SU-DHL-6 (cell line): ENCODE measurements around the gene GIMD1.
"Not testable (repeated sequence)": the region's sequence is repeated elsewhere in the genome, so short reads cannot be mapped to it uniquely, and the experiment has no call there.

Source experiments
- H2AFZ ChIP-seq: fragments of 200-600 bp; sonication (generic); 2 replicates; pipeline ENCODE4 v1.6.1; 2014; ENCODE audit warnings: low read depth, mild to moderate bottlenecking, moderate library complexity, mixed read lengths, antibody characterized with exemption, low read length; ENCODE audit not compliant: severe bottlenecking
- H3F3A ChIP-seq: fragments of 200-600 bp; shearing (Covaris generic); 2 replicates; pipeline ENCODE4 v1.6.0; 2016; ENCODE audit warnings: antibody characterized with exemption, mild to moderate bottlenecking; ENCODE audit not compliant: insufficient read depth
- H3K27ac ChIP-seq: fragments of 200-600 bp; sonication (generic); 2 replicates; pipeline ENCODE4 v1.5.1; 2016; ENCODE audit warnings: low read depth, mild to moderate bottlenecking, low read length, moderate library complexity, mixed read lengths
- H3K27me3 ChIP-seq: fragments of 200-600 bp; sonication (generic), shearing (Covaris generic); 2 replicates; pipeline ENCODE4 v1.6.0; 2014; ENCODE audit warnings: mild to moderate bottlenecking, low read length
- H3K36me3 ChIP-seq: fragments of 200-600 bp; sonication (generic); 2 replicates; pipeline ENCODE4 v1.6.1; 2014; ENCODE audit warnings: mild to moderate bottlenecking, low read length, mixed read lengths
- H3K4me2 ChIP-seq: fragments of 300-600, 200-600 bp; shearing (Covaris generic), sonication (generic); 2 replicates; pipeline ENCODE4 v1.6.0; 2014; ENCODE audit warnings: low read length, low read depth, mild to moderate bottlenecking; ENCODE audit not compliant: poor library complexity, severe bottlenecking
- H3K4me3 ChIP-seq: fragments of 200-600 bp; sonication (generic); 2 replicates; pipeline ENCODE4 v1.5.1; 2014; ENCODE audit warnings: antibody characterized with exemption, low read length, mild to moderate bottlenecking, mixed read lengths; ENCODE audit not compliant: insufficient read depth, poor library complexity, severe bottlenecking
- H3K79me2 ChIP-seq: fragments of 200-600 bp; sonication (generic); 2 replicates; pipeline ENCODE4 v1.6.1; 2014; ENCODE audit warnings: mild to moderate bottlenecking, low read length, moderate library complexity; ENCODE audit not compliant: insufficient read depth
- H3K9ac ChIP-seq: fragments of 200-600 bp; sonication (generic); 2 replicates; pipeline ENCODE4 v1.7.0; 2014; ENCODE audit warnings: mild to moderate bottlenecking, low read length
- H3K9me2 ChIP-seq: fragments of 200-600 bp; sonication (generic); replicated peaks from 2 replicates; pipeline ENCODE4 v1.6.1; 2014; ENCODE audit warnings: low read length; ENCODE audit not compliant: insufficient read depth
- H3K9me3 ChIP-seq: fragments of 200-600 bp; sonication (generic); 2 replicates; pipeline ENCODE4 v1.6.1; 2014; ENCODE audit warnings: low read length, mixed read lengths; ENCODE audit not compliant: insufficient read depth
- H4K20me1 ChIP-seq: fragments of 200-600 bp; sonication (generic); 2 replicates; pipeline ENCODE4 v1.6.1; 2014; ENCODE audit warnings: low read depth, mild to moderate bottlenecking, antibody characterized with exemption, low read length, moderate library complexity, mixed read lengths
- EZH2phosphoT487 ChIP-seq: fragments of 200-600 bp; sonication (generic), shearing (Covaris generic); conservative IDR thresholded peaks from 2 replicates; pipeline ENCODE4 v1.6.1; 2018; ENCODE audit warnings: mild to moderate bottlenecking, antibody characterized with exemption, low read length, moderate library complexity, mixed read lengths
- TF ChIP-seq, protein P1 (sequence below): fragments of 200-600 bp; sonication (generic); IDR thresholded peaks from one replicate; pipeline ENCODE4 v1.5.1; 2017; ENCODE audit warnings: antibody characterized with exemption, mild to moderate bottlenecking, low read length, moderate library complexity; ENCODE audit not compliant: insufficient read depth, poor library complexity, severe bottlenecking

GIMD1 gene

DNA sequence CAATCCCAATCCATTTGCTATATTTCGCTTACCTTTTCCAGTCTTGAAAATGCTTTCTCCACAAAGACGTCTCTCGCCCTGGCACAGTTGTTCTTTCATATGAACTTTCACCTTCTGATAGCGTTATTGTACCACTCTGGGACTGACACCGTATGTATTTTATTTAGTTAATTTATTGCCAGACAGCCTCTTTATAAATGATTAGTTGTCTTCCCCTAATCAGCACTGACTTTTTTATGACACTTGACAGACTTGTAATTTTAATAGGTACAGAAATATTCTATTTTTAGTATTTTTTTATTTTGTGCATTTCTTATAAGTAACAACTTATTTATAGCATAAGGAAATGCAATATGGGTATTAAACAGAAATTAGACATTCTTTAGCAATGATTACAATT lies at the start of gene GIMD1:
TSS of gene GIMD1 (minus strand) at position 101 of the 400 bp plus-strand sequence. CDS start 1,343 bp downstream, outside the sequence.
- no peak within 1 kb of the TSS for H3K27ac ChIP-seq
- H3K79me2 ChIP-seq = no peaks in the 10 kb centered on the region
- H3K36me3 ChIP-seq = no peaks in the 10 kb centered on the region
- no peaks in the 10 kb centered on the region for H3F3A ChIP-seq
- TF ChIP-seq, protein P1, sequence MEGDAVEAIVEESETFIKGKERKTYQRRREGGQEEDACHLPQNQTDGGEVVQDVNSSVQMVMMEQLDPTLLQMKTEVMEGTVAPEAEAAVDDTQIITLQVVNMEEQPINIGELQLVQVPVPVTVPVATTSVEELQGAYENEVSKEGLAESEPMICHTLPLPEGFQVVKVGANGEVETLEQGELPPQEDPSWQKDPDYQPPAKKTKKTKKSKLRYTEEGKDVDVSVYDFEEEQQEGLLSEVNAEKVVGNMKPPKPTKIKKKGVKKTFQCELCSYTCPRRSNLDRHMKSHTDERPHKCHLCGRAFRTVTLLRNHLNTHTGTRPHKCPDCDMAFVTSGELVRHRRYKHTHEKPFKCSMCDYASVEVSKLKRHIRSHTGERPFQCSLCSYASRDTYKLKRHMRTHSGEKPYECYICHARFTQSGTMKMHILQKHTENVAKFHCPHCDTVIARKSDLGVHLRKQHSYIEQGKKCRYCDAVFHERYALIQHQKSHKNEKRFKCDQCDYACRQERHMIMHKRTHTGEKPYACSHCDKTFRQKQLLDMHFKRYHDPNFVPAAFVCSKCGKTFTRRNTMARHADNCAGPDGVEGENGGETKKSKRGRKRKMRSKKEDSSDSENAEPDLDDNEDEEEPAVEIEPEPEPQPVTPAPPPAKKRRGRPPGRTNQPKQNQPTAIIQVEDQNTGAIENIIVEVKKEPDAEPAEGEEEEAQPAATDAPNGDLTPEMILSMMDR = no peak
- no peak for TF ChIP-seq EZH2phosphoT487
- H3K9ac ChIP-seq = no peak within 1 kb of the TSS
- H3K9me2 ChIP-seq = no peaks in the 10 kb centered on the region
- H3K4me3 ChIP-seq = no peak within 1 kb of the TSS
- no peak within 1 kb of the TSS for H2AFZ ChIP-seq
- H3K9me3 ChIP-seq = no peaks in the 10 kb centered on the region
- no peaks in the 10 kb centered on the region for H4K20me1 ChIP-seq
- no peaks in the 10 kb centered on the region for H3K27me3 ChIP-seq
- no peak within 1 kb of the TSS for H3K4me2 ChIP-seq

DNA sequence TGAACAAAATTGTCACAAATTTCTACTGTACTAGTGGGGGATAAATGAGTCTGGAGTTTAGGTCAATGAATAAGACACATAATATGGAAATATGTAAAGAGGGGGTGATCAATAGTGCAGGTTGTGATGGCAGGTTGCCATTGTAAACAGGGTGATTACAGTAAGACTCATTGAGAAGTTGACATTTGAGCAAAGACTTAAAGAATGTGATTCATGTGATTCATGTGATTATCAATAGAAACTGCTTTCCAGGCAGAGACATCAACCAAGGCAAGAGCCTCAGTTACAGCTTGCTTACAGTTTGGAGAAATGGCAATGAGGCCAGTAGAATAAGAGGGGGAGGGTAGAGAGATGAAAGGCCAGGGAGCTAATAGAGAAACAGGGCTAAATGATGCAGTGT lies 45.8 kb upstream of the GIMD1 start:
- no peak overlapping the region for H2AFZ ChIP-seq
- no peaks in the 10 kb centered on the region for H3K27me3 ChIP-seq
- no peak overlapping the region for H3K27ac ChIP-seq
- TF ChIP-seq, protein P1 = no peak
- TF ChIP-seq EZH2phosphoT487 = no peak
- H3K9ac ChIP-seq = no peak overlapping the region
- no peaks in the 10 kb centered on the region for H3K9me3 ChIP-seq
- H3F3A ChIP-seq = no peaks in the 10 kb centered on the region
- H3K36me3 ChIP-seq = no peaks in the 10 kb centered on the region
- no peaks in the 10 kb centered on the region for H3K79me2 ChIP-seq
- H3K9me2 ChIP-seq = no peaks in the 10 kb centered on the region
- no peak overlapping the region for H3K4me3 ChIP-seq
- no peak overlapping the region for H3K4me2 ChIP-seq
- no peaks in the 10 kb centered on the region for H4K20me1 ChIP-seq

DNA sequence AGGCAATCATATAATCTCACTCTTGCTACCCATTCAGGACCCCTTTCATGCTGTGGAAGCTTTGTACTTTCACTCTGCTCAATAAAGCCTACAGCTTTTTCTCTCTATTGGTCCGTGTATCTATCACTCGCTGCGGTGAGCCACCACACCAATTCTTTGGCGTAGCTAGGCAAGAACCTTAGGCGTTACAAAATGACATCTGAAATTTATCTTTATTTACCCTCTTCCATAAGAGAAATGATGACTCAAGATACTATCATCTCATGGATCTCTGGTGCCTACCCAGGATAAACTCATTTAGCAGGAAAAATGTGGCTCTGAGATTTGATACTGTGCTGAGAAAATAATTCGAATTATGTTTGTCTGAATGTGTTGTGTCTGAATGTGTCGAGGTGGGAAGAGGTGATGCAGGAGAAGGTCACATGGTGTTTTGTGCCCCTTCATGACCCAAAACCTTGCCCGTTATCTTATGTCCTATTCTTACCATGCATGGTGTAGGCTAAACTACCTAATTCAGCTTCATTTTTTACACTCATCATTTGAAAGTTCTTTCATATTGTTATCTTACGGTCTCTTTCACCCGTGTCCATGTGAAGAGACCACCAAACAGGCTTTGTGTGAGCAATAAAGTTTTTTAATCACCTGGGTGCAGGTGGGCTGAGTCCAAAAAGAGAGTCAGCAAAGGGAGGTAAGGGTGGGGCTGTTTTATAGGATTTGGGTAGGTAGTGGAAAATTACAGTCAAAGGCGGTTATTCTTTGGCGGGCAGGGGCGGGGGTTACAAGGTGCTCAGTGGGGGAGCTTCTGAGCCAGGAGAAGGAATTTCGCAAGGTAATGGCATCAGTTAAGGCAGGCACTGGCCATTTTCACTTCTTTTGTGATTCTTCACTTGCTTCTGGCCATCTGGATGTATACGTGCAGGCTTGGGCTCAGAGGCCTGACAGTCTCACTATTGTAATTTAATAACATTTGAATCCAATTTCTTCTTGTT lies 41.6 kb upstream of the GIMD1 start:
- H3K9me2 ChIP-seq = no peaks in the 10 kb centered on the region
- H3K4me2 ChIP-seq = no peak overlapping the region
- no peak overlapping the region for H3K9ac ChIP-seq
- H3K36me3 ChIP-seq = no peaks in the 10 kb centered on the region
- no peaks in the 10 kb centered on the region for H3F3A ChIP-seq
- TF ChIP-seq, protein P1 = no peak
- TF ChIP-seq EZH2phosphoT487 = no peak
- no peaks in the 10 kb centered on the region for H3K79me2 ChIP-seq
- H3K27me3 ChIP-seq = no peaks in the 10 kb centered on the region
- no peak overlapping the region for H2AFZ ChIP-seq
- no peaks in the 10 kb centered on the region for H4K20me1 ChIP-seq
- H3K27ac ChIP-seq = no peak overlapping the region
- no peaks in the 10 kb centered on the region for H3K9me3 ChIP-seq
- H3K4me3 ChIP-seq = no peak overlapping the region

DNA sequence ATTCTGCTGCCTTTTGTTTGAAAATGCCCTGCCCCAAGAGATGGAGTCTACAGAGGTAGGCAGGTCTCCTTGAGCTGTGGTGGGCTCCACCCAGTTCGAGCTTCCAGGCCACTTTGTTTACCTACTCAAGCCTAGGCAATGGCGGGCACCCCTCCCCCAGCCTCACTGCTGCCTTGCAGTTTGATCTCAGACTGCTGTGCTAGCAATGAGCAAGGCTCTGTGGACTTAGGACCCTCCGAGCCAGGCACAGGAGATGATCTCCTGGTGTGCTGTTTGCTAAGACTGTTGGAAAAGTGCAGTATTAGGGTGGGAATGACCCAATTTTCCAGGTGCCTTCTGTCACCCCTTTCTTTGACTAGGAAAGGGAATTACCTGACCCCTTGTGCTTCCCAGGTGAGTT lies 39.4 kb upstream of the GIMD1 start:
- H3K9me2 ChIP-seq, H3K4me2 ChIP-seq, H3K27ac ChIP-seq: not testable (repeated sequence)

More for the DNA sequence above, 39.4 kb upstream of the GIMD1 start:
- H3K9me3 ChIP-seq, H3K79me2 ChIP-seq, H2AFZ ChIP-seq, H3K4me3 ChIP-seq, H3K9ac ChIP-seq, H4K20me1 ChIP-seq, H3K27me3 ChIP-seq, H3K36me3 ChIP-seq, H3F3A ChIP-seq: not testable (repeated sequence)
